ENCODE data around the gene FAAP20. TPM values are rescaled to one million over a fixed set of nuclear protein-coding genes. Genes with fewer than 3 reads are reported as not detected.
A peak's percentile ranks its signal among the peaks of the same experiment; 100 is the strongest.

FAAP20 gene
- total and polyA plus RNA-seq, 9 of the 15 experiments (the other 6 are each of a cell fraction or from before 2014, with no cell fraction given), result 0.58 to 143 (median 9.9) TPM

- TF ChIP-seq TFAP4 (CRISPR knock-in tag; IDR thresholded peaks at IDR 0.05; ENCODE audit: borderline replicate concordance) (peak; percentile 97), NKRF (IDR thresholded peaks at IDR 0.05; ENCODE audit: borderline replicate concordance) (no peak; the same call in 1 of the 2 replicates), HBP1 (CRISPR knock-in tag; IDR thresholded peaks at IDR 0.05) (no peak), HIVEP1 (CRISPR knock-in tag; IDR thresholded peaks at IDR 0.05) (no peak), U2AF2 (optimal IDR thresholded peaks at IDR 0.05; ENCODE audit: low read depth, low read length) (no peak), TEAD1 (CRISPR knock-in tag; IDR thresholded peaks at IDR 0.05) (peak in 1 of 2 experiments; percentile 90; a peak in 2 of 4 replicates), SNRNP70 (optimal IDR thresholded peaks at IDR 0.05; ENCODE audit: low read depth, low read length) (no peak), ZKSCAN3 (CRISPR knock-in tag; IDR thresholded peaks at IDR 0.05) (no peak), KLF13 (tag; IDR thresholded peaks at IDR 0.05; ENCODE audit: borderline replicate concordance, low read depth) (peak; percentile 59; the same call in 1 of the 2 replicates), NFIC (IDR thresholded peaks at IDR 0.05) (peak; percentile 74), ATF1 (CRISPR knock-in tag; IDR thresholded peaks at IDR 0.05) (no peak), ATF1 (tag; IDR thresholded peaks at IDR 0.05) (peak; percentile 76), COPS2 (conservative IDR thresholded peaks at IDR 0.05) (no peak), ZNF408 (CRISPR knock-in tag; IDR thresholded peaks at IDR 0.05; ENCODE audit: low read depth) (no peak), KAT2B (IDR thresholded peaks at IDR 0.05; ENCODE audit: low read depth, low read length) (no peak), ZNF253 (CRISPR knock-in tag; conservative IDR thresholded peaks at IDR 0.05) (no peak), ZNF707 (CRISPR knock-in tag; conservative IDR thresholded peaks at IDR 0.05) (no peak), PRDM10 (IDR thresholded peaks at IDR 0.05; ENCODE audit: partially characterized antibody) (peak; percentile 56), HES1 (IDR thresholded peaks at IDR 0.05; ENCODE audit: low read depth) (no peak), ZNF77 (CRISPR knock-in tag; IDR thresholded peaks at IDR 0.05) (no peak)
Measured at GRCh38 chr1:2175681-2176454, 18.7 kb downstream of the FAAP20 start (continued).
